ENCODE results near the gene THAP8. TPM values are rescaled to one million over a fixed set of nuclear protein-coding genes. Genes with fewer than 3 reads are reported as not detected.

The THAP8 gene
- total and polyA plus RNA-seq, 10 of the 15 experiments (the other 5 are each of a cell fraction or from before 2014, with no cell fraction given): 0.24 to 4.4 (median 2.6) TPM

- 84% methylated on average over 2 of the region's 3 CpGs for WGBS (ENCODE audit: insufficient coverage, insufficient replicate concordance, low lambda C conversion rate, missing lambda C conversion rate)
- POLR2A ChIA-PET: no interaction called here
- Histone ChIP-seq H3K9me3 (replicated peaks; ENCODE audit: control insufficient read depth, insufficient read depth, low read length) (no peaks in the 10 kb centered on the region), H3K79me2 (ENCODE audit: control insufficient read depth, insufficient read depth, low read length) (no peaks in the 10 kb centered on the region), H3K4me1 (ENCODE audit: control insufficient read depth, insufficient read depth, low read length) (peaks cover 12% of the 10 kb centered on the region), H3K4me3 (no peak overlapping the region), H3K36me3 (ENCODE audit: control insufficient read depth in 2 of 2, insufficient read depth in 2 of 2, low read length in 1 of 2) (no peaks in the 10 kb centered on the region), H4K20me1 (ENCODE audit: control insufficient read depth, insufficient read depth) (no peaks in the 10 kb centered on the region), H2AFZ (ENCODE audit: control insufficient read depth, low read depth, low read length) (no peak overlapping the region), H3K9ac (ENCODE audit: control insufficient read depth, insufficient read depth, low read length) (no peak overlapping the region), H3K27me3 (replicated peaks in 1 of 2; ENCODE audit: control insufficient read depth in 2 of 2, insufficient read depth in 2 of 2, low read length in 1 of 2) (peaks cover 0 to 2% of the 10 kb centered on the region in 2 experiments; a peak in 3 of 4 replicates), H3K4me2 (ENCODE audit: control insufficient read depth, insufficient read depth) (no peak overlapping the region), H3K27ac (ENCODE audit: control insufficient read depth, insufficient read depth) (no peak overlapping the region)
- DNase-seq (ENCODE audit: low read depth, low spot score) (no peak), ATAC-seq (no peak), FAIRE-seq (no peak)
- SMC1A ChIA-PET (ENCODE audit: uncharacterized antibody, unreplicated experiment): interaction anchor here (0.6 kb wide), 1 partner anchor 116 kb away, joined by 4 read pairs; no protein-coding TSS in a partner anchor
- TF ChIP-seq GABPA (IDR thresholded peaks at IDR 0.05; ENCODE audit: low read depth): no peak
- TF ChIP-seq HDAC6 (IDR thresholded peaks at IDR 0.05; ENCODE audit: unreplicated experiment): no peak
- TF ChIP-seq KDM1A (IDR thresholded peaks at IDR 0.05; ENCODE audit: borderline replicate concordance): no peak
- TF ChIP-seq TAF1 (IDR thresholded peaks at IDR 0.05; ENCODE audit: borderline replicate concordance, low read depth, low read length): no peak
- TF ChIP-seq EGR1 (IDR thresholded peaks at IDR 0.05; ENCODE audit: borderline replicate concordance in 1 of 2, low read depth in 2 of 2, low read length in 2 of 2): no peak
- no peak for TF ChIP-seq DPF2 (IDR thresholded peaks at IDR 0.05)
- no peak for TF ChIP-seq RELB (IDR thresholded peaks at IDR 0.05; ENCODE audit: low read depth)
- TF ChIP-seq JUNB (IDR thresholded peaks at IDR 0.05): no peak
- TF ChIP-seq SREBF2 (IDR thresholded peaks at IDR 0.05; ENCODE audit: low read length): no peak
- no peak for TF ChIP-seq USF2 (IDR thresholded peaks at IDR 0.05; ENCODE audit: borderline replicate concordance, low read depth, low read length)
- TF ChIP-seq ZBTB4 (CRISPR knock-in tag; IDR thresholded peaks at IDR 0.05): no peak
- no peak for TF ChIP-seq POU2F2 (IDR thresholded peaks at IDR 0.05; ENCODE audit: borderline replicate concordance, low read depth, low read length)
- no peak for TF ChIP-seq NFYA (IDR thresholded peaks at IDR 0.05; ENCODE audit: borderline replicate concordance, low read depth, low read length)
- no peak for TF ChIP-seq MTA2 (IDR thresholded peaks at IDR 0.05; ENCODE audit: low read depth)
- TF ChIP-seq FOXM1 (IDR thresholded peaks at IDR 0.05; ENCODE audit: low read depth, low read length): no peak
- no peak for TF ChIP-seq CBX5 (IDR thresholded peaks at IDR 0.05; ENCODE audit: low read depth)
- no peak for TF ChIP-seq YBX1 (IDR thresholded peaks at IDR 0.05)
- no peak for TF ChIP-seq CBX3 (IDR thresholded peaks at IDR 0.05; ENCODE audit: borderline replicate concordance, low read depth)
- TF ChIP-seq ATF2 (IDR thresholded peaks at IDR 0.05; ENCODE audit: low read length): no peak
- RAD21 ChIA-PET (ENCODE audit: unreplicated experiment): no interaction called here
- intact Hi-C loops (cut with micrococcal nuclease; ENCODE audit: unreplicated experiment): no loop called here
- CTCF ChIA-PET: no interaction called here
- no TSS peak for BruUV-seq (replicated peaks)
- in situ Hi-C loops (cut with MboI): no loop called here
Measured at GRCh38 chr19:35988824-35989223, 65.3 kb downstream of the THAP8 start.
